Neural progenitor cell (in vitro differentiated cells): ENCODE data around the gene SLC15A3. TPM values are rescaled to one million over a fixed set of nuclear protein-coding genes. Genes with fewer than 3 reads are reported as not detected.

ENCODE experiments used
- DNase-seq: peaks from one replicate; pipeline ENCODE4 v3.0.0-alpha.2; 2016; ENCODE audit warnings: low spot score
- H2AFZ ChIP-seq: fragments of 200-600 bp; sonication (generic); replicated peaks from 2 replicates; pipeline ENCODE4 v1.6.1; 2016; ENCODE audit warnings: antibody characterized with exemption
- H3F3A ChIP-seq: fragments of 200-600 bp; sonication (generic); 2 replicates; pipeline ENCODE4 v1.6.1; 2016; ENCODE audit warnings: antibody characterized with exemption, low read depth
- H3K27ac ChIP-seq: fragments of 200-600 bp; sonication (generic); 2 replicates; pipeline ENCODE4 v1.5.1; 2016; ENCODE audit warnings: mild to moderate bottlenecking
- H3K27me3 ChIP-seq: fragments of 200-600 bp; sonication (generic); 2 replicates; pipeline ENCODE4 v1.6.1; 2016; ENCODE audit warnings: mild to moderate bottlenecking, moderate library complexity
- H3K36me3 ChIP-seq: fragments of 200-600 bp; sonication (generic); 2 replicates; pipeline ENCODE4 v1.5.1; 2016
- H3K4me1 ChIP-seq: fragments of 200-600 bp; sonication (generic); 2 replicates; pipeline ENCODE4 v1.6.1; 2016; ENCODE audit warnings: mixed run types
- H3K4me2 ChIP-seq: fragments of 200-600 bp; sonication (generic); 2 replicates; pipeline ENCODE4 v1.6.1; 2016
- H3K4me3 ChIP-seq: fragments of 200-600 bp; sonication (generic); 2 replicates; pipeline ENCODE4 v1.5.1; 2016
- H3K79me2 ChIP-seq: fragments of 200-600 bp; sonication (generic); 2 replicates; pipeline ENCODE4 v1.6.1; 2016; ENCODE audit warnings: low read depth
- H3K9ac ChIP-seq: fragments of 200-600 bp; sonication (generic); 2 replicates; pipeline ENCODE4 v1.6.1; 2016
- H3K9me3 ChIP-seq: fragments of 200-600 bp; sonication (generic); 2 replicates; pipeline ENCODE4 v1.5.1; 2016; ENCODE audit warnings: low read depth
- H4K20me1 ChIP-seq: fragments of 200-600 bp; sonication (generic); 2 replicates; pipeline ENCODE4 v1.6.1; 2016; ENCODE audit warnings: low read depth
- H3K27ac Mint-ChIP-seq: 3 replicates; pipeline ENCODE4 v1.8.0; 2021; ENCODE audit warnings: mixed read lengths
- H3K27me3 Mint-ChIP-seq: 2 replicates; pipeline ENCODE4 v1.8.0; 2022; ENCODE audit warnings: low read depth, mild to moderate bottlenecking, inconsistent platforms, moderate library complexity, mixed read lengths; ENCODE audit not compliant: insufficient read depth
- H3K36me3 Mint-ChIP-seq: 3 replicates; pipeline ENCODE4 v1.8.0; 2021; ENCODE audit warnings: mixed read lengths
- H3K4me1 Mint-ChIP-seq: 3 replicates; pipeline ENCODE4 v1.8.0; 2021; ENCODE audit warnings: mixed read lengths
- H3K4me3 Mint-ChIP-seq: 3 replicates; pipeline ENCODE4 v1.8.0; 2021; ENCODE audit warnings: mild to moderate bottlenecking, moderate library complexity, mixed read lengths
- H3K9me3 Mint-ChIP-seq: 3 replicates; pipeline ENCODE4 v1.8.0; 2020; ENCODE audit warnings: mixed read lengths
- EZH2 ChIP-seq: fragments of 200-600 bp; sonication (generic); IDR thresholded peaks from 2 replicates; pipeline ENCODE4 v1.6.1; 2017; ENCODE audit warnings: antibody characterized with exemption, mild to moderate bottlenecking, moderate library complexity
- EZH2phosphoT487 ChIP-seq: fragments of 200-600 bp; sonication (generic); IDR thresholded peaks from 2 replicates; pipeline ENCODE4 v1.6.1; 2017; ENCODE audit warnings: antibody characterized with exemption
- total RNA-seq: library from RNA; depleted of rRNA; stranded (reverse); fragments of >200 nt; gene quantifications from 2 replicates; pipeline ENCODE4 v1.2.3, GENCODE V29; 2015; ENCODE audit warnings: low replicate concordance
- TF ChIP-seq, protein P1 (sequence below): fragments of 200-600 bp; sonication (generic); IDR thresholded peaks from 2 replicates; pipeline ENCODE4 v1.5.1; 2017; ENCODE audit warnings: antibody characterized with exemption, mild to moderate bottlenecking

The SLC15A3 gene
- total RNA-seq, 1 donor from 2014 or later, result 1.4 TPM

DNA sequence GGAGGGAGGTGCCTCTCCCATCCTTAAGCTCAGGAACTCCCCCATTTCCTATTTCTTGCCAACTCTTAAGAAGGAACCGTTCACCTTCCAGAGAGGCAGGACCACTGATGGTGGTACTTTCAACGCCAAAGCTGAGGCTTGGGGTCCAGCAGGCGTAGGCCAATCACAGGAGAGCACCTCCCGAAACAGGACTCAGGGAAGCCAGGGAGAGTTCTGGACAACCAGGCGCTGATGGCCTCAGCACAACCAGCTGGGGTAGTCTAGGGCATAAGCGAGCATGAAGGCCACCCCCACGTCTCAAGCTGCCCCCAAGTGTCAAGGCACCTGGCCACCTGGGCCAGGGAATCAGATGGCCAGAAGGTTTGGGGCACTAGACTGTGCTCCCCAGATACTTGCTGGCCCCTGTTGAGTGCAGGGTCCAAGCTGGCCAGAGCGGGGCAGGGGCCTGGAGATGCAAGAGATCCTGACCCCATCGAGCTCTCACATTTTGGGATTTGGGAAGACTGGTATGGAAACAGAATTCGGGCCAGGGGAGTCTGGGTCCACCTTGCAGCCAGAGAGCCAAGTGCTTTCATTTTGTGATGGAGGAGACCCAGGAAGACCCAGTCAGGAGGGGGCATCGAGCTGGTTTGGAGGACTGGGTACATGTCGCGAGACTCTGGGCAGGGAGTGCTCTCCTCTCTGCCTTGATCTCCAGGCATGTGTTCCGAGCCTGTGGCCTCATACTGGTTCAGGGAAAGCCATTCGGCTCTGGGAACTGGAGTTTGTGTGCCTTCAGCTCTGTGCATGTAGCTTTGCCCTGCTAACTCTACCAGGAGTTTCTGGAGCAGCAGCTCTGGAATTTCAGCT is 20.4 kb upstream of the SLC15A3 start:
- Histone ChIP-seq H4K20me1 (no peaks in the 10 kb centered on the region), H3F3A (no peaks in the 10 kb centered on the region), H3K9me3 (peaks cover 7% of the 10 kb centered on the region), H3K79me2 (no peaks in the 10 kb centered on the region), H3K27me3 (peaks cover 2% of the 10 kb centered on the region), H3K4me3 (no peak overlapping the region), H3K4me2 (no peak overlapping the region), H3K36me3 (no peaks in the 10 kb centered on the region), H3K4me1 (no peaks in the 10 kb centered on the region), H3K27ac (no peak overlapping the region), H2AFZ (no peak overlapping the region), H3K9ac (no peak overlapping the region)
- Mint-ChIP-seq H3K4me3 (no peak overlapping the region), H3K4me1 (peaks cover 14% of the 10 kb centered on the region), H3K27me3 (peaks cover 14% of the 10 kb centered on the region), H3K36me3 (no peaks in the 10 kb centered on the region), H3K9me3 (peaks cover 11% of the 10 kb centered on the region), H3K27ac (peak overlapping the region; percentile 50)
- DNase-seq, result no peak
- TF ChIP-seq EZH2 (no peak), EZH2phosphoT487 (no peak)

DNA sequence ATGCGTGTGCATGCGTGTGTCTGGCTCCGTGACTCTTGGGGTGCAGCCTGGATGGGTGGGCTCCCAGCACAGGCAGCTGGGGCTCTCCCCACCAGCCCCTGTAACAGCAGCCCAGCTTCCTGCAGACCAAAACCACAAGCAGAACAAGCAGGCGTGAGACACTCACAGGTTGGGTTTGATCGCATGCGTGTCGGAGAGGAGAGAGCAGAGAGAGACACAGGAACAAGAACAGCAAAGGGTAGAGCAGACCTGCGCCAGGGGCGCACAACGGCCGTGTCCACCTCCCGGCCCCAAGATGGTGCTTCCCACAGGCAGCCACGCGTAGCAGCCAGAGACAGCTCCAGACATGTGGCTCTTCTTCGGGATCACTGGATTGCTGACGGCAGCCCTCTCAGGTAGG is 19.5 kb upstream of the SLC15A3 start, which contains the start of gene CD6:
CD6 (plus strand) TSS at position 161 of the 400 bp plus-strand sequence; CDS start at position 347, 186 bp downstream.
- no peak within 1 kb of the TSS for H3K4me3 Mint-ChIP-seq
- Histone ChIP-seq H2AFZ (no peak within 1 kb of the TSS), H4K20me1 (no peaks in the 10 kb centered on the region), H3K36me3 (no peaks in the 10 kb centered on the region), H3K4me3 (no peak within 1 kb of the TSS), H3K4me1 (no peaks in the 10 kb centered on the region), H3K9me3 (peaks cover 7% of the 10 kb centered on the region), H3K79me2 (no peaks in the 10 kb centered on the region), H3K27ac (no peak within 1 kb of the TSS), H3F3A (no peaks in the 10 kb centered on the region), H3K4me2 (no peak within 1 kb of the TSS), H3K27me3 (peaks cover 2% of the 10 kb centered on the region), H3K9ac (no peak within 1 kb of the TSS)
- peak within 1 kb of the TSS; percentile 50 for H3K27ac Mint-ChIP-seq
- H3K9me3 Mint-ChIP-seq, result peaks cover 14% of the 10 kb centered on the region
- TF ChIP-seq, protein P1, sequence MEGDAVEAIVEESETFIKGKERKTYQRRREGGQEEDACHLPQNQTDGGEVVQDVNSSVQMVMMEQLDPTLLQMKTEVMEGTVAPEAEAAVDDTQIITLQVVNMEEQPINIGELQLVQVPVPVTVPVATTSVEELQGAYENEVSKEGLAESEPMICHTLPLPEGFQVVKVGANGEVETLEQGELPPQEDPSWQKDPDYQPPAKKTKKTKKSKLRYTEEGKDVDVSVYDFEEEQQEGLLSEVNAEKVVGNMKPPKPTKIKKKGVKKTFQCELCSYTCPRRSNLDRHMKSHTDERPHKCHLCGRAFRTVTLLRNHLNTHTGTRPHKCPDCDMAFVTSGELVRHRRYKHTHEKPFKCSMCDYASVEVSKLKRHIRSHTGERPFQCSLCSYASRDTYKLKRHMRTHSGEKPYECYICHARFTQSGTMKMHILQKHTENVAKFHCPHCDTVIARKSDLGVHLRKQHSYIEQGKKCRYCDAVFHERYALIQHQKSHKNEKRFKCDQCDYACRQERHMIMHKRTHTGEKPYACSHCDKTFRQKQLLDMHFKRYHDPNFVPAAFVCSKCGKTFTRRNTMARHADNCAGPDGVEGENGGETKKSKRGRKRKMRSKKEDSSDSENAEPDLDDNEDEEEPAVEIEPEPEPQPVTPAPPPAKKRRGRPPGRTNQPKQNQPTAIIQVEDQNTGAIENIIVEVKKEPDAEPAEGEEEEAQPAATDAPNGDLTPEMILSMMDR, result no peak
- TF ChIP-seq EZH2phosphoT487 (no peak), EZH2 (no peak)
- no peaks in the 10 kb centered on the region for H3K36me3 Mint-ChIP-seq
- peaks cover 10% of the 10 kb centered on the region for H3K4me1 Mint-ChIP-seq
- peaks cover 17% of the 10 kb centered on the region for H3K27me3 Mint-ChIP-seq
- no peak for DNase-seq

DNA sequence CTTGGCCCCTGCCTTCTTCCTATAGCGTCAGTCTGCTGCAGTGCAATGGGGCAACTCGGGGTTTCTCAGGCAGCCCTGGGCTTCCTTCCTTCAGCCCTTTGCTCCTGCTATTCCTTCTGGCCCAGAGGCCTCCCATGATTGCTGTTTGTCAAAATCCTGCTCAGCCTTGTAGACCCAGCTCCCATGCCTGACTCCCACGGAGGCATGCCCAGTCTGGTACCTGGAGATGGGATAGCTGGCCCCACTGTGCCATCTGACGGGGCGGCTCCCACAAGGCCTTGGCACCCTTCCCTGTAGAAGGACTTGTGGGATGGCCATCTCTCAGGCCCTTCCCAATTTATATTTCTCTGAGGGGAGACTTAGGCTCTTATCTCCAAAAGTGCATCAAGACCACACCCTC is 18.9 kb upstream of the SLC15A3 start:
- H3K79me2 ChIP-seq, result no peaks in the 10 kb centered on the region
- Mint-ChIP-seq H3K27ac (no peak overlapping the region), H3K27me3 (peaks cover 17% of the 10 kb centered on the region), H3K9me3 (peaks cover 14% of the 10 kb centered on the region), H3K36me3 (no peaks in the 10 kb centered on the region), H3K4me1 (peaks cover 9% of the 10 kb centered on the region), H3K4me3 (no peak overlapping the region)
- H3K36me3 ChIP-seq, result no peaks in the 10 kb centered on the region
- H3F3A ChIP-seq, result no peaks in the 10 kb centered on the region
- no peak overlapping the region for H2AFZ ChIP-seq
- H3K4me2 ChIP-seq, result no peak overlapping the region
- no peak for DNase-seq
- no peak overlapping the region for H3K4me3 ChIP-seq
- H3K4me1 ChIP-seq, result no peaks in the 10 kb centered on the region
- TF ChIP-seq, protein P1, result no peak
- TF ChIP-seq EZH2phosphoT487 (no peak), EZH2 (no peak)
- H3K27ac ChIP-seq, result no peak overlapping the region
- H3K9ac ChIP-seq, result no peak overlapping the region
- H3K9me3 ChIP-seq, result peaks cover 7% of the 10 kb centered on the region
- no peaks in the 10 kb centered on the region for H4K20me1 ChIP-seq
- peaks cover 2% of the 10 kb centered on the region for H3K27me3 ChIP-seq

DNA sequence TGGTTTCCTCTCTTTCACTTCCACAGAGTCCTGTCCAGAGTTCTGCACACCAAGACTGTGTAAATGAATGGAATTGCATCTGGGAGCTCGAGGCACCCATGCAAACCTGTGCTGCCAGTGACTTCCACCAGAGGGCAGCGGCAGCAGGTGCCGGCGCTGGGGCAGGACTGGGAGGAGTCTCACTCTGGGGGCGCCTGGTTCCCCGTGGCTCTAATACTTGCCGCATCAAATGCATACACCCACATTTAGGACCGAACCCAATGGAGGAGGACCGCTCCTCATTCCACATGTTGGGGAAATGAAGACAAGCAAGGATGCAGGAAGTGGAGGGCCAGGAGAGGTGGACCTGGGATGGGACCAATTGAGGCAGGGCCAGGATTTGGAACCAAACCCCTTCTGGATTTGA is 18.4 kb upstream of the SLC15A3 start:
- Mint-ChIP-seq H3K36me3 (no peaks in the 10 kb centered on the region), H3K4me3 (no peak overlapping the region), H3K27ac (no peak overlapping the region), H3K9me3 (peaks cover 14% of the 10 kb centered on the region), H3K27me3 (peaks cover 17% of the 10 kb centered on the region), H3K4me1 (peaks cover 9% of the 10 kb centered on the region)
- H3K9me3 ChIP-seq, result peaks cover 7% of the 10 kb centered on the region
- DNase-seq, result peak; percentile 68
- H3K79me2 ChIP-seq, result no peaks in the 10 kb centered on the region
- H3K36me3 ChIP-seq, result no peaks in the 10 kb centered on the region
- no peak for TF ChIP-seq EZH2phosphoT487
- TF ChIP-seq EZH2, result no peak
- TF ChIP-seq, protein P1, result peak; percentile 85
- H3F3A ChIP-seq, result no peaks in the 10 kb centered on the region
- H3K9ac ChIP-seq, result no peak overlapping the region
- no peak overlapping the region for H2AFZ ChIP-seq
- H4K20me1 ChIP-seq, result no peaks in the 10 kb centered on the region
- H3K27ac ChIP-seq, result no peak overlapping the region
- no peak overlapping the region for H3K4me3 ChIP-seq
- no peaks in the 10 kb centered on the region for H3K4me1 ChIP-seq
- no peak overlapping the region for H3K4me2 ChIP-seq
- peaks cover 2% of the 10 kb centered on the region for H3K27me3 ChIP-seq
